Left lobe of liver (tissue), 2 donors: ENCODE measurements around the gene CHMP6. TPM values are rescaled to one million over a fixed set of nuclear protein-coding genes. Genes with fewer than 3 reads are reported as not detected.
A peak's percentile ranks its signal among the peaks of the same experiment; 100 is the strongest.

Source experiments
- ATAC-seq: fragments of 200-7000 bp; cut with Tn5 transposase; one replicate; pipeline ENCODE4 v1.9.1; 2020; ENCODE audit warnings: mild to moderate bottlenecking, moderate library complexity
- DNase-seq: peaks from one replicate; pipeline ENCODE4 v3.0.0-alpha.2; 2020; ENCODE audit warnings: low spot score
- total RNA-seq: library from RNA; stranded (reverse); gene quantifications from one replicate; pipeline ENCODE4 v1.2.1, GENCODE V29; 2021
- donor health status: DM: no; HTN: no; CAD: no; lungs with moderate emphysema.
- donor health status: DM: no; HTN: yes; CAD: no.

Gene CHMP6
- total RNA-seq: 16.5 TPM

GRCh38 chr17:80991645-80992076 is at the start of gene CHMP6:
Gene CHMP6, plus strand, starts transcription at chr17:80991841. Its CDS starts 78 bp downstream, at chr17:80991919.
- peak; percentile 75 for ATAC-seq

GRCh38 chr17:80942423-80943345 is 49.0 kb upstream of the CHMP6 start:
- peak; percentile 62 for DNase-seq
- ATAC-seq: peak; percentile 41

More at GRCh38 chr17:80991645-80992076, at the start of gene CHMP6:
- DNase-seq: peak; percentile 81

- DNase-seq: no peak
- no peak for ATAC-seq
Observed at GRCh38 chr17:80943346-80944145, 48.1 kb upstream of the CHMP6 start.

GRCh38 chr17:80944326-80944725 is 47.3 kb upstream of the CHMP6 start:
- ATAC-seq: no peak
- DNase-seq: no peak

- DNase-seq: no peak
- no peak for ATAC-seq
Observed at GRCh38 chr17:80945736-80946135, 45.9 kb upstream of the CHMP6 start.

GRCh38 chr17:80946449-80946848 is 45.2 kb upstream of the CHMP6 start:
- no peak for ATAC-seq
- DNase-seq: no peak

- no peak for DNase-seq
Observed at GRCh38 chr17:80947200-80947940, 44.3 kb upstream of the CHMP6 start.

GRCh38 chr17:80948019-80948975 is 43.3 kb upstream of the CHMP6 start:
- DNase-seq: no peak
- ATAC-seq: no peak

More at GRCh38 chr17:80947200-80947940, 44.3 kb upstream of the CHMP6 start:
- no peak for ATAC-seq

- no peak for DNase-seq
Observed at GRCh38 chr17:80948976-80949450, 42.6 kb upstream of the CHMP6 start.

GRCh38 chr17:80949451-80950421 is 41.9 kb upstream of the CHMP6 start:
- ATAC-seq: no peak
- no peak for DNase-seq

More at GRCh38 chr17:80948976-80949450, 42.6 kb upstream of the CHMP6 start:
- no peak for ATAC-seq

- DNase-seq (no peak), ATAC-seq (no peak)
Observed at GRCh38 chr17:80950466-80951120, 41.0 kb upstream of the CHMP6 start.

GRCh38 chr17:80951121-80952090 is 40.2 kb upstream of the CHMP6 start:
- no peak for ATAC-seq
- DNase-seq: no peak

- ATAC-seq (no peak), DNase-seq (no peak)
Observed at GRCh38 chr17:80952291-80952690, 39.4 kb upstream of the CHMP6 start.

GRCh38 chr17:80953471-80954315 is 37.9 kb upstream of the CHMP6 start:
- no peak for ATAC-seq
- no peak for DNase-seq

GRCh38 chr17:80955078-80955477 is 36.6 kb upstream of the CHMP6 start:
- ATAC-seq (no peak), DNase-seq (no peak)
